ENCODE results near the gene GABBR1. TPM values are rescaled to one million over a fixed set of nuclear protein-coding genes. Genes with fewer than 3 reads are reported as not detected.

The GABBR1 gene
- total and polyA plus RNA-seq, 2 of the 13 experiments (the other 11 are each of a cell fraction or from before 2014, with no cell fraction given): 0.07 to 0.37 TPM

- Histone ChIP-seq H3K4me2 (ENCODE audit: low read depth, low read length) (no peak overlapping the region), H3K4me1 (ENCODE audit: insufficient read depth, low read length) (no peaks in the 10 kb centered on the region), H3K4me3 (replicated peaks in 1 of 3; ENCODE audit: insufficient read depth in 1 of 3, low read depth in 2 of 3, low read length in 3 of 3) (no peak overlapping the region), H3K27ac (ENCODE audit: extremely low read length, insufficient read depth, low read length) (no peak overlapping the region), H3K79me2 (ENCODE audit: insufficient read depth, low read length) (no peaks in the 10 kb centered on the region), H3K36me3 (replicated peaks in 1 of 2; ENCODE audit: control insufficient read depth in 1 of 2, insufficient read depth in 2 of 2, low read length in 2 of 2) (no peaks in the 10 kb centered on the region), H4K20me1 (ENCODE audit: insufficient read depth, low read length) (no peaks in the 10 kb centered on the region), H3K9me3 (ENCODE audit: low read length) (no peaks in the 10 kb centered on the region), H2AFZ (ENCODE audit: low read length) (no peak overlapping the region), H3K9ac (ENCODE audit: insufficient read depth, low read depth, low read length) (no peak overlapping the region), H3K27me3 (ENCODE audit: control insufficient read depth in 1 of 2, insufficient read depth in 2 of 2, low read length in 2 of 2) (no peaks in the 10 kb centered on the region)
- DNase-seq (ENCODE audit: low spot score): no peak
- TF ChIP-seq THAP8 (CRISPR knock-in tag; IDR thresholded peaks at IDR 0.05; ENCODE audit: borderline replicate concordance) (no peak), PHF21A (CRISPR knock-in tag; IDR thresholded peaks at IDR 0.05) (no peak), ZNF512B (CRISPR knock-in tag; IDR thresholded peaks at IDR 0.05; ENCODE audit: borderline replicate concordance) (no peak), ZIK1 (CRISPR knock-in tag; IDR thresholded peaks at IDR 0.05; ENCODE audit: borderline replicate concordance, low read depth) (no peak), GLI4 (CRISPR knock-in tag; IDR thresholded peaks at IDR 0.05; ENCODE audit: borderline replicate concordance) (no peak), SYNCRIP (IDR thresholded peaks at IDR 0.05; ENCODE audit: insufficient read depth, low read depth, low read length) (no peak), TRIM24 (CRISPR knock-in tag; IDR thresholded peaks at IDR 0.05) (no peak), MYNN (CRISPR knock-in tag; IDR thresholded peaks at IDR 0.05; ENCODE audit: low read depth) (no peak), ZNF503 (CRISPR knock-in tag; IDR thresholded peaks at IDR 0.05) (no peak), SSRP1 (CRISPR knock-in tag; IDR thresholded peaks at IDR 0.05) (no peak), TP53 (CRISPR knock-in tag; conservative IDR thresholded peaks at IDR 0.05) (no peak), ZZZ3 (CRISPR knock-in tag; IDR thresholded peaks at IDR 0.05; ENCODE audit: borderline replicate concordance) (no peak), PRMT3 (CRISPR knock-in tag; IDR thresholded peaks at IDR 0.05; ENCODE audit: borderline replicate concordance, low read depth) (no peak)
- ChIA-PET CTCF (ENCODE audit: low intra/inter-chr PET ratio, low total read pairs) (no interaction called here), POLR2A (no interaction called here)
- in situ Hi-C loops (cut with HindIII; ENCODE audit: extremely low pct_ligation_motif_present, low pct_unique_long_range_greater_than_20kb) (no loop called here), intact Hi-C loops (cut with micrococcal nuclease; ENCODE audit: unreplicated experiment) (no loop called here)
- no peak for FAIRE-seq
- no peak for ATAC-seq
- BruUV-seq (replicated peaks): no TSS peak
- 29% methylated on average over 4 of the region's 4 CpGs for WGBS (ENCODE audit: low lambda C conversion rate)
These were observed 112.8 kb downstream of the GABBR1 start for GRCh38 chr6:29520232-29520631.
